K562 (cell line): ENCODE data around the gene MVD. TPM values are rescaled to one million over a fixed set of nuclear protein-coding genes. Genes with fewer than 3 reads are reported as not detected.

ENCODE experiments used
- HCFC1 ChIP-seq: IDR thresholded peaks from 2 replicates; pipeline ENCODE4 v1.6.1; 2012; ENCODE audit warnings: low read depth, low read length, improper control_type of control experiment
- MYC ChIP-seq, 2 experiments: fragments of 250-450 bp in 1 of 2; sonication (Bioruptor Pico) in 1 of 2; IDR thresholded peaks; 2 replicates each; pipeline versions ENCODE4 v1.5.1 to v1.6.1; 2012 to 2021; ENCODE audit warnings: low read depth in 2 of 2, borderline replicate concordance in 1 of 2, improper control_type of control experiment in 1 of 2, low read length in 1 of 2, mild to moderate bottlenecking in 1 of 2, moderate library complexity in 1 of 2
- NFE2 ChIP-seq: IDR thresholded peaks from 2 replicates; pipeline ENCODE4 v1.6.1; 2014; ENCODE audit warnings: antibody characterized with exemption, low read depth
- PHF20 ChIP-seq: fragments of 450-650 bp; IDR thresholded peaks from 2 replicates; pipeline ENCODE4 v1.6.1; 2018; ENCODE audit not compliant: partially characterized antibody
- RNF2 ChIP-seq: sonication (generic); IDR thresholded peaks from 2 replicates; pipeline ENCODE4 v1.6.1; 2016
- ZNF197 ChIP-seq: fragments of 200-800 bp; sonication (Bioruptor generic); IDR thresholded peaks from 2 replicates; pipeline ENCODE4 v1.6.1; 2016; ENCODE audit warnings: low read depth, missing genetic modification characterization, missing compliant biosample characterization
- ZNF324 ChIP-seq: fragments of 250-450 bp; sonication (Bioruptor Pico); IDR thresholded peaks from 2 replicates; pipeline ENCODE4 v1.4.0; 2020; ENCODE audit warnings: mild to moderate bottlenecking
- ZNF717 ChIP-seq: fragments of 250-450 bp; sonication (Bioruptor Pico); IDR thresholded peaks from 2 replicates; pipeline ENCODE4 v1.5.0; 2021
- polyA plus RNA-seq, 8 experiments: library from polyadenylated mRNA; depleted of rRNA in 4 of 8; stranded (reverse) in 5 of 8; unstranded in 3 of 8; fragments of >200 nt; fragmentation: Nextera tagmentation in 2 of 8; fragmentation: Illumina TruSeq in 1 of 8; extraction: Ambion mirVana in 2 of 8; extraction: Trizol in 1 of 8; gene quantifications; 2 replicates each; pipeline versions ENCODE4 v1.2.1 to v1.2.3, GENCODE V29; 2011 to 2014; ENCODE audit warnings: inconsistent platforms in 1 of 8, missing spikeins in 1 of 8
- total RNA-seq, 7 experiments: library from RNA; depleted of rRNA in 6 of 7; stranded (reverse); fragments of >200 nt in 6 of 7; fragmentation: Illumina TruSeq in 2 of 7; extraction: Trizol in 2 of 7; gene quantifications; 2 replicates each; pipeline versions ENCODE4 v1.2.1 to v1.2.3, GENCODE V29; 2011 to 2021; ENCODE audit warnings: low replicate concordance in 1 of 7
- TF ChIP-seq, protein P1 (sequence below): fragments of 250-450 bp; sonication (Bioruptor Pico); IDR thresholded peaks from 2 replicates; pipeline ENCODE4 v1.5.0; 2021; ENCODE audit warnings: mild to moderate bottlenecking, moderate library complexity
- TF ChIP-seq, protein P2 (sequence below): fragments of 450-650 bp; conservative IDR thresholded peaks from 2 replicates; pipeline ENCODE4 v1.6.1; 2016; ENCODE audit warnings: missing genetic modification characterization, low read depth, mild to moderate bottlenecking, control low read depth, missing compliant biosample characterization
- TF ChIP-seq, protein P3 (sequence below), 2 experiments: fragments of 250-450 bp in 1 of 2; fragments of 450-650 bp in 1 of 2; sonication (Bioruptor Pico) in 1 of 2; IDR thresholded peaks; 2 replicates each; pipeline versions ENCODE4 v1.6.1 to v1.8.0; 2016 to 2021; ENCODE audit warnings: mild to moderate bottlenecking in 2 of 2, moderate library complexity in 2 of 2, missing compliant biosample characterization in 1 of 2, missing genetic modification characterization in 1 of 2
- TF ChIP-seq, protein P4 (sequence below): fragments of 250-450 bp; sonication (Bioruptor Pico); IDR thresholded peaks from 2 replicates; pipeline ENCODE4 v1.8.0; 2022; ENCODE audit warnings: inconsistent platforms, mild to moderate bottlenecking, moderate library complexity, borderline replicate concordance
- TF ChIP-seq, protein P5 (sequence below): fragments of 450-650 bp; IDR thresholded peaks from 2 replicates; pipeline ENCODE4 v1.6.1; 2017; ENCODE audit warnings: antibody characterized with exemption, mild to moderate bottlenecking

The MVD gene
- total and polyA plus RNA-seq, 9 of the 15 experiments (the other 6 are each of a cell fraction or from before 2014, with no cell fraction given) = 12.2 to 141 (median 45.3) TPM

DNA sequence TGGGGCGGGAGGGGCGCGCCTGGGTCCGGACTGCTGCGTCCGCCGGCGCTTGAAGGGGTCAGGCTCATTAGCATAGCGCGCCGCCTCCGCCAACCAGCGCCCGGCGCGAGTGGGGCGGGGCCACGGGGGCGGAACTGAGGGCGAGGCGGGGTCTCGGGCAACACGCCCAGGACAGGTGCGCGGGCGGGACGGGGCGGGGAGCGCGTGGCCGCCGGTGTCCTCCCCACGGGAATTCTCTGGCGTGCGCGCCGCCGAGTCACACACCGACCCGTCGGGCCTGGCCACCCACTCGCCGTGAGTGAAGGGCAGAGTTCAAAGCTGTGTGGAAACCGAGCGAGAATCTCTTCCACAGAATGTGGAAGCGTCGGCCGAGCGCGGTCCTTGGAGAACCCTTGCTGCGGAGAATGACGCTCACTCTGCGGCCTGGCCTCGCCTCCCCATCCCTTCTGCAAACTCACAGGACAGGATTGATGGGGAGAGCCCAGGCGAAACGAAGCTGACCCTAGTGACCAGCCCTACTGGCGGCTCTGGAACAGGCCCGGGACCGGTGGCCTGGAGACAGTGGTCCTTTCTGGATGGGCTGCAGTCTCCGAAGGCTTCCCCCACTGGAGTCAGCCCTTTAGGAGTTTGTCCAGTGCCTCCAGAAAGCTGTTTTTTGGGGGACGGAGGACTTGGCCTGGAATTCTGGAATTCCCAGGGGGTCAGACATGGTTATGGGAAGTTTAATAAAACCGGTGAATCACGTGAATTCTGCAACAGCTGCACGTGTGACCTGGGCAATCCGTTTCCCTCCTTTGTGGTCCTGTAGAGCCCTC lies 23.8 kb upstream of the MVD start, which contains the start of gene SNAI3 (continued):
- TF ChIP-seq MYC (IDR thresholded peaks at IDR 0.05; ENCODE audit: low read depth, low read length) = peak; percentile 63; the same call in 1 of the 2 replicates
- TF ChIP-seq MYC (CRISPR knock-in tag; IDR thresholded peaks at IDR 0.05; ENCODE audit: borderline replicate concordance, low read depth) = no peak
- no peak for TF ChIP-seq ZNF717 (CRISPR knock-in tag)
- TF ChIP-seq, protein P1, sequence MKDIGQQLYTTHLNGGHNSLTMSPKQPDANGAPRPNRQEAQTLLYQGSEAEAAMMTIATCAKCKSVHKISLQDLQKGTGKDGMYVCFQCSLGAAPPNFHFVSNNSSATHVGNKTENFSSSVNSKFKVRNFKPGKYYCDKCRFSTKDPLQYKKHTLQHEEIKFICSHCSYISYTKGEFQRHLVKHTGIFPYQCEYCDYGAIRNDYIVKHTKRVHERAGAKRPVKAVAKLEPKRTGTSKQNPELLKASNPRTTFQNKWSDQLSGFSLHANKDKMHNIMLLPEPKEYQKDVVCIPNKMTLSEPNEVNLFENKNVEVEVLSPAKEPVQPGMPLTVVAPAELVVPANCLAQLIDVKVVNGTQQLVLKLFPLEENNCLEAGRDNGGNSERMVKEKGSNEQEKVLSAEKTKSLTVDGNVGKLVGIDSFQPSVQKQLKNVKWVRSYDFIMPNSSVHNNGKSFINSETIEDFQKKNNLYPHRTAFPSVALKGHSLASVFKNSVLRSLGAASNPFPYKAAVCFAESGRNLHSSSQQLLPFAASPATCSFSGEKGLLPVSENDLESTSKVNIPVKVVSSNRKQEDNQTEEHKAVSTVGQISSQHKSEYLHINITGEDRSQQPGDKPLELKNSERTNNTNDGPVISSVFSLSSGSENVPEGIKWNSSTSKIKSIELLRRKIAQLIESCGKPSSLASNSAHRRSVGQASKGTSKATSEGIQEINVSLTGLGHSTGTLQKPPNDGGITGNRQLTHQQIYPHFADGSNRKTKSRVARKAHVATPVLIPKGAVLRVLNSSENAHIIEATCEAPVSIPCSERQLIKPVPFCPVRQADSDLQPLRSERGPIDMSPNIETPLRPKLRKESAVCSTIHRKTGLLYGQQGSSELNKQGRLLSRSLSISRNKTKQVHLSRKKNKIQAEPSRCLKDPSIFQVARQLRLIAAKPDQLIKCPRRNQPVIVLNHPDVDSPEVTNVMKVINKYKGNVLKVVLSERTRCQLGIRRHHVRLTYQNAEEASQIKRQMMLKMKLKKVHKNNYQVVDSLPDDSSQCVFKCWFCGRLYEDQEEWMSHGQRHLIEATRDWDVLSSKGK = no peak
- no peak for TF ChIP-seq HCFC1
- TF ChIP-seq, protein P2, sequence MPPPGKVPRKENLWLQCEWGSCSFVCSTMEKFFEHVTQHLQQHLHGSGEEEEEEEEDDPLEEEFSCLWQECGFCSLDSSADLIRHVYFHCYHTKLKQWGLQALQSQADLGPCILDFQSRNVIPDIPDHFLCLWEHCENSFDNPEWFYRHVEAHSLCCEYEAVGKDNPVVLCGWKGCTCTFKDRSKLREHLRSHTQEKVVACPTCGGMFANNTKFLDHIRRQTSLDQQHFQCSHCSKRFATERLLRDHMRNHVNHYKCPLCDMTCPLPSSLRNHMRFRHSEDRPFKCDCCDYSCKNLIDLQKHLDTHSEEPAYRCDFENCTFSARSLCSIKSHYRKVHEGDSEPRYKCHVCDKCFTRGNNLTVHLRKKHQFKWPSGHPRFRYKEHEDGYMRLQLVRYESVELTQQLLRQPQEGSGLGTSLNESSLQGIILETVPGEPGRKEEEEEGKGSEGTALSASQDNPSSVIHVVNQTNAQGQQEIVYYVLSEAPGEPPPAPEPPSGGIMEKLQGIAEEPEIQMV (tag) = no peak
- no peak for TF ChIP-seq ZNF324 (CRISPR knock-in tag)
- TF ChIP-seq RNF2 = peak; percentile 26; the same call in 1 of the 2 replicates
- TF ChIP-seq, protein P3, sequence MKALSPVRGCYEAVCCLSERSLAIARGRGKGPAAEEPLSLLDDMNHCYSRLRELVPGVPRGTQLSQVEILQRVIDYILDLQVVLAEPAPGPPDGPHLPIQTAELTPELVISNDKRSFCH (CRISPR knock-in tag; IDR thresholded peaks at IDR 0.05) = no peak
- TF ChIP-seq, protein P3 (tag; IDR thresholded peaks at IDR 0.05) = 0 out of 2 replicates have a peak, but pooled peaks have one; percentile 22
- TF ChIP-seq, protein P4, sequence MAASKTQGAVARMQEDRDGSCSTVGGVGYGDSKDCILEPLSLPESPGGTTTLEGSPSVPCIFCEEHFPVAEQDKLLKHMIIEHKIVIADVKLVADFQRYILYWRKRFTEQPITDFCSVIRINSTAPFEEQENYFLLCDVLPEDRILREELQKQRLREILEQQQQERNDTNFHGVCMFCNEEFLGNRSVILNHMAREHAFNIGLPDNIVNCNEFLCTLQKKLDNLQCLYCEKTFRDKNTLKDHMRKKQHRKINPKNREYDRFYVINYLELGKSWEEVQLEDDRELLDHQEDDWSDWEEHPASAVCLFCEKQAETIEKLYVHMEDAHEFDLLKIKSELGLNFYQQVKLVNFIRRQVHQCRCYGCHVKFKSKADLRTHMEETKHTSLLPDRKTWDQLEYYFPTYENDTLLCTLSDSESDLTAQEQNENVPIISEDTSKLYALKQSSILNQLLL (CRISPR knock-in tag) = no peak
- no peak for TF ChIP-seq ZNF197
- TF ChIP-seq, protein P5, sequence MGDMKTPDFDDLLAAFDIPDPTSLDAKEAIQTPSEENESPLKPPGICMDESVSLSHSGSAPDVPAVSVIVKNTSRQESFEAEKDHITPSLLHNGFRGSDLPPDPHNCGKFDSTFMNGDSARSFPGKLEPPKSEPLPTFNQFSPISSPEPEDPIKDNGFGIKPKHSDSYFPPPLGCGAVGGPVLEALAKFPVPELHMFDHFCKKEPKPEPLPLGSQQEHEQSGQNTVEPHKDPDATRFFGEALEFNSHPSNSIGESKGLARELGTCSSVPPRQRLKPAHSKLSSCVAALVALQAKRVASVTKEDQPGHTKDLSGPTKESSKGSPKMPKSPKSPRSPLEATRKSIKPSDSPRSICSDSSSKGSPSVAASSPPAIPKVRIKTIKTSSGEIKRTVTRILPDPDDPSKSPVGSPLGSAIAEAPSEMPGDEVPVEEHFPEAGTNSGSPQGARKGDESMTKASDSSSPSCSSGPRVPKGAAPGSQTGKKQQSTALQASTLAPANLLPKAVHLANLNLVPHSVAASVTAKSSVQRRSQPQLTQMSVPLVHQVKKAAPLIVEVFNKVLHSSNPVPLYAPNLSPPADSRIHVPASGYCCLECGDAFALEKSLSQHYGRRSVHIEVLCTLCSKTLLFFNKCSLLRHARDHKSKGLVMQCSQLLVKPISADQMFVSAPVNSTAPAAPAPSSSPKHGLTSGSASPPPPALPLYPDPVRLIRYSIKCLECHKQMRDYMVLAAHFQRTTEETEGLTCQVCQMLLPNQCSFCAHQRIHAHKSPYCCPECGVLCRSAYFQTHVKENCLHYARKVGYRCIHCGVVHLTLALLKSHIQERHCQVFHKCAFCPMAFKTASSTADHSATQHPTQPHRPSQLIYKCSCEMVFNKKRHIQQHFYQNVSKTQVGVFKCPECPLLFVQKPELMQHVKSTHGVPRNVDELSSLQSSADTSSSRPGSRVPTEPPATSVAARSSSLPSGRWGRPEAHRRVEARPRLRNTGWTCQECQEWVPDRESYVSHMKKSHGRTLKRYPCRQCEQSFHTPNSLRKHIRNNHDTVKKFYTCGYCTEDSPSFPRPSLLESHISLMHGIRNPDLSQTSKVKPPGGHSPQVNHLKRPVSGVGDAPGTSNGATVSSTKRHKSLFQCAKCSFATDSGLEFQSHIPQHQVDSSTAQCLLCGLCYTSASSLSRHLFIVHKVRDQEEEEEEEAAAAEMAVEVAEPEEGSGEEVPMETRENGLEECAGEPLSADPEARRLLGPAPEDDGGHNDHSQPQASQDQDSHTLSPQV = peak; percentile 53; the same call in 1 of the 2 replicates
- peak; percentile 3 for TF ChIP-seq PHF20
- no peak for TF ChIP-seq NFE2
